ENCODE results near the gene FNIP1. TPM values are rescaled to one million over a fixed set of nuclear protein-coding genes. Genes with fewer than 3 reads are reported as not detected.

FNIP1 gene
- total and polyA plus RNA-seq, 2 of the 13 experiments (the other 11 are each of a cell fraction or from before 2014, with no cell fraction given): 10.9 to 29.3 TPM

GRCh38 chr5:131682826-131683225 is 114.0 kb downstream of the FNIP1 start:
- Histone ChIP-seq H2AFZ (ENCODE audit: low read length) (no peak overlapping the region), H3K27me3 (ENCODE audit: control insufficient read depth in 1 of 2, insufficient read depth in 2 of 2, low read length in 2 of 2) (no peaks in the 10 kb centered on the region), H3K4me2 (ENCODE audit: low read depth, low read length) (no peak overlapping the region), H3K27ac (ENCODE audit: extremely low read length, insufficient read depth, low read length) (no peak overlapping the region), H4K20me1 (ENCODE audit: insufficient read depth, low read length) (no peaks in the 10 kb centered on the region), H3K4me3 (replicated peaks in 1 of 3; ENCODE audit: insufficient read depth in 1 of 3, low read depth in 2 of 3, low read length in 3 of 3) (no peak overlapping the region), H3K4me1 (ENCODE audit: insufficient read depth, low read length) (peaks cover 21% of the 10 kb centered on the region), H3K79me2 (ENCODE audit: insufficient read depth, low read length) (peaks cover 2% of the 10 kb centered on the region), H3K9me3 (ENCODE audit: low read length) (no peaks in the 10 kb centered on the region), H3K9ac (ENCODE audit: insufficient read depth, low read depth, low read length) (no peak overlapping the region), H3K36me3 (replicated peaks in 1 of 2; ENCODE audit: control insufficient read depth in 1 of 2, insufficient read depth in 2 of 2, low read length in 2 of 2) (peaks cover 0 to 33% of the 10 kb centered on the region in 2 experiments; a peak in 3 of 5 replicates)
- no peak for TF ChIP-seq JUNB (CRISPR knock-in tag; IDR thresholded peaks at IDR 0.05; ENCODE audit: borderline replicate concordance)
- no peak for TF ChIP-seq ZNF558 (CRISPR knock-in tag; IDR thresholded peaks at IDR 0.05; ENCODE audit: borderline replicate concordance)
- TF ChIP-seq FOXM1 (CRISPR knock-in tag; IDR thresholded peaks at IDR 0.05): no peak
- TF ChIP-seq ARID3A (IDR thresholded peaks at IDR 0.05; ENCODE audit: low read depth, low read length): no peak
- TF ChIP-seq ATF7 (IDR thresholded peaks at IDR 0.05): peak; percentile 10; the same call in 1 of the 2 replicates
- TF ChIP-seq ATF7 (CRISPR knock-in tag; IDR thresholded peaks at IDR 0.05): no peak
- no peak for TF ChIP-seq ZFP82 (CRISPR knock-in tag; IDR thresholded peaks at IDR 0.05; ENCODE audit: borderline replicate concordance)
- in situ Hi-C loops (cut with HindIII; ENCODE audit: extremely low pct_ligation_motif_present, low pct_unique_long_range_greater_than_20kb): no loop called here
- intact Hi-C loops (cut with micrococcal nuclease; ENCODE audit: unreplicated experiment): no loop called here
- POLR2A ChIA-PET: no interaction called here
- no peak for DNase-seq (ENCODE audit: low spot score)
- FAIRE-seq: no peak
- BruUV-seq (replicated peaks): no TSS peak
- ATAC-seq: no peak
- CTCF ChIA-PET (ENCODE audit: low intra/inter-chr PET ratio, low total read pairs): no interaction called here
- WGBS (ENCODE audit: low lambda C conversion rate): 96% methylated on average over 2 of the region's 2 CpGs

- H3K27ac ChIP-seq (ENCODE audit: extremely low read length, insufficient read depth, low read length): no peak overlapping the region
- CTCF ChIA-PET (ENCODE audit: low intra/inter-chr PET ratio, low total read pairs): no interaction called here
Measured at GRCh38 chr5:131682175-131682574, 114.6 kb downstream of the FNIP1 start.

More at GRCh38 chr5:131682175-131682574, 114.6 kb downstream of the FNIP1 start:
- no TSS peak for BruUV-seq (replicated peaks)
- H2AFZ ChIP-seq (ENCODE audit: low read length): no peak overlapping the region
- intact Hi-C loops (cut with micrococcal nuclease; ENCODE audit: unreplicated experiment): no loop called here
- H3K79me2 ChIP-seq (ENCODE audit: insufficient read depth, low read length): peaks cover 2% of the 10 kb centered on the region
- no peaks in the 10 kb centered on the region for H3K27me3 ChIP-seq (ENCODE audit: control insufficient read depth in 1 of 2, insufficient read depth in 2 of 2, low read length in 2 of 2)
- TF ChIP-seq ZNF660 (CRISPR knock-in tag; IDR thresholded peaks at IDR 0.05; ENCODE audit: borderline replicate concordance, low read depth) (no peak), DNMT1 (CRISPR knock-in tag; IDR thresholded peaks at IDR 0.05) (no peak), CEBPB (IDR thresholded peaks at IDR 0.05; ENCODE audit: borderline replicate concordance, low read depth, low read length) (peak; percentile 68; the same call in 1 of the 2 replicates), ZBTB2 (CRISPR knock-in tag; IDR thresholded peaks at IDR 0.05; ENCODE audit: low read depth) (no peak), BRD4 (CRISPR knock-in tag; IDR thresholded peaks at IDR 0.05) (no peak)
- FAIRE-seq (no peak), ATAC-seq (no peak), DNase-seq (ENCODE audit: low spot score) (no peak)
- peaks cover 21% of the 10 kb centered on the region for H3K4me1 ChIP-seq (ENCODE audit: insufficient read depth, low read length)
- no peaks in the 10 kb centered on the region for H3K9me3 ChIP-seq (ENCODE audit: low read length)
- no peaks in the 10 kb centered on the region for H4K20me1 ChIP-seq (ENCODE audit: insufficient read depth, low read length)
- H3K9ac ChIP-seq (ENCODE audit: insufficient read depth, low read depth, low read length): no peak overlapping the region
- H3K36me3 ChIP-seq (replicated peaks in 1 of 2; ENCODE audit: control insufficient read depth in 1 of 2, insufficient read depth in 2 of 2, low read length in 2 of 2): peaks cover 2 to 36% of the 10 kb centered on the region in 2 experiments; a peak in 4 of 5 replicates
- no peak overlapping the region for H3K4me2 ChIP-seq (ENCODE audit: low read depth, low read length)
- WGBS (ENCODE audit: low lambda C conversion rate): over 99% methylated on average over 5 of the region's 5 CpGs
- H3K4me3 ChIP-seq (replicated peaks in 1 of 3; ENCODE audit: insufficient read depth in 1 of 3, low read depth in 2 of 3, low read length in 3 of 3): no peak overlapping the region
- POLR2A ChIA-PET: no interaction called here
- in situ Hi-C loops (cut with HindIII; ENCODE audit: extremely low pct_ligation_motif_present, low pct_unique_long_range_greater_than_20kb): no loop called here

Data from HepG2 (cell line).